GM10248 (cell line): ENCODE data around the gene ALCAM.

ENCODE experiments used
- CTCF ChIA-PET: fragments of 300-600 bp; sonication (Branson Sonifier 250); formaldehyde crosslinking; extraction: SDS; loops from one replicate; lab custom pipeline; 2021; ENCODE audit warnings: antibody characterized with exemption; lab: Yijun Ruan, JAX
- POLR2A ChIA-PET: fragments of 350-650 bp; sonication (Branson Sonifier 250); formaldehyde crosslinking; extraction: SDS; loops from one replicate; lab custom pipeline; 2020; ENCODE audit warnings: antibody characterized with exemption; lab: Yijun Ruan, JAX
- DNase-seq: peaks from one replicate; pipeline ENCODE4 v3.0.0; 2012; ENCODE audit errors: extremely low spot score
- TF ChIP-seq, protein P1 (sequence below): IDR thresholded peaks from 2 replicates; pipeline ENCODE4 v1.5.1; 2012; ENCODE audit warnings: mild to moderate bottlenecking, low read depth; ENCODE audit errors: extremely low read depth, missing control alignments, control extremely low read depth

Gene ALCAM

DNA sequence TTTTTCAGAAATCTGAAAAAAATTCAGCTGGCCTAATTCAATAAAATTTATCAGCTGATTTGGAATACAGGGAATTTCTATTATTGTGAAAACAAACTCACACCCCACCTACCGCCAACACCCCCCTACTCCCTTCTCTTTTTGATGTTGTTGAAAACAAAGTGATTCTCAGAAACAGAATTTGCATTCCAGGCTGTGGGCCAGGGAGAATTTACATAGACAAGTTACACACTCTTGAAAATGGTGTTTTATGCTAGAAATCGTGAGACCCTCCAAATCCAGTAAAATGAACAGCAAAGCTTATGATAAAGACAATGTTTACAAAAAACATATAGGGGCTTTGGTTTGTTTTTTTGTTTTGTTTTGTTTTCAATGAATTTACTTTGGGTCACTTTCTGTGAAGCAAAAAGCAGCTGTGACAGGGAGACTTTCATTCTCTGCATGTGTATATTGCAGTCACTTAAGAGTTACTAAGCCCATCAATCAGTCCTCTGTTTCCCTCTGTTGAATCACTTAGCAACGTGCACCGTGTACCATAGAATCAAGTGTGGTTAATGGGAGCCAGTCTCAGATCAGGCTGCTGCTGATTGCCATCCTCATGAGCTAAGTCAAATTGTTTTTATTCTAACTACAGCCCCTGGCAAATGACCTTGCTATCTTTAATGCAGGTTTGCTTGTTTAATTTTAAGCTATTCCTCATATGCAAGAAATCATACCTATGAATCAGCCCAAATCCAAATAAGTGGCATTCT is 159.8 kb downstream of the ALCAM start:
- CTCF ChIA-PET, result interaction anchor here (0.8 to 4.3 kb wide), 4 partner anchors 9 to 20 kb away, joined by 3 to 45 read pairs (median 6); no protein-coding TSS in a partner anchor
- DNase-seq, result no peak
- POLR2A ChIA-PET, result interaction anchor here (0.7 kb wide), 1 partner anchor 152 kb away, joined by 4 read pairs; no protein-coding TSS in a partner anchor
- TF ChIP-seq, protein P1, sequence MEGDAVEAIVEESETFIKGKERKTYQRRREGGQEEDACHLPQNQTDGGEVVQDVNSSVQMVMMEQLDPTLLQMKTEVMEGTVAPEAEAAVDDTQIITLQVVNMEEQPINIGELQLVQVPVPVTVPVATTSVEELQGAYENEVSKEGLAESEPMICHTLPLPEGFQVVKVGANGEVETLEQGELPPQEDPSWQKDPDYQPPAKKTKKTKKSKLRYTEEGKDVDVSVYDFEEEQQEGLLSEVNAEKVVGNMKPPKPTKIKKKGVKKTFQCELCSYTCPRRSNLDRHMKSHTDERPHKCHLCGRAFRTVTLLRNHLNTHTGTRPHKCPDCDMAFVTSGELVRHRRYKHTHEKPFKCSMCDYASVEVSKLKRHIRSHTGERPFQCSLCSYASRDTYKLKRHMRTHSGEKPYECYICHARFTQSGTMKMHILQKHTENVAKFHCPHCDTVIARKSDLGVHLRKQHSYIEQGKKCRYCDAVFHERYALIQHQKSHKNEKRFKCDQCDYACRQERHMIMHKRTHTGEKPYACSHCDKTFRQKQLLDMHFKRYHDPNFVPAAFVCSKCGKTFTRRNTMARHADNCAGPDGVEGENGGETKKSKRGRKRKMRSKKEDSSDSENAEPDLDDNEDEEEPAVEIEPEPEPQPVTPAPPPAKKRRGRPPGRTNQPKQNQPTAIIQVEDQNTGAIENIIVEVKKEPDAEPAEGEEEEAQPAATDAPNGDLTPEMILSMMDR, result no peak

DNA sequence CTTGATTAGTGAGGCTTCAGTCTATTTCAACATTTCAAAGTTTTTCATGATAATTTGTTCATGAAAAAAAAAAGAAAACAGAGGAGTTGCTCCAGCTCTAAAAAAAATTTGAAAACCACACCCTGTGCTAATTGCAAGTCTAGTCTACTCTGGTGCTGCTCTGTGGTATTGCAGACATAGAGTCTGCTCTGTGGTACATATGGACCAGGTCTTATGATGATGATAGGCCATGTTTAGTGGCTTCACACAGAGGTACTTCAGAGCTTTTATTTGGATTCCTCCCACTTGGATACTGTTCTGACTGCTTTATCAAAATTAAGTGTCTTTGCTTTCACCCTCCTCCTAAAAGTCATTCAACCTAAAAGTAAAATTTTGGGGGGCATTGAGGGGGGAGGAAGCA is 160.8 kb downstream of the ALCAM start:
- TF ChIP-seq, protein P1, result no peak
- ChIA-PET CTCF (interaction anchor here (0.8 to 4.3 kb wide), 6 partner anchors 10 to 1537 kb away, joined by 3 to 45 read pairs (median 4); no protein-coding TSS in a partner anchor), POLR2A (interaction anchor here (0.7 kb wide), 1 partner anchor 153 kb away, joined by 4 read pairs; no protein-coding TSS in a partner anchor)
- no peak for DNase-seq

DNA sequence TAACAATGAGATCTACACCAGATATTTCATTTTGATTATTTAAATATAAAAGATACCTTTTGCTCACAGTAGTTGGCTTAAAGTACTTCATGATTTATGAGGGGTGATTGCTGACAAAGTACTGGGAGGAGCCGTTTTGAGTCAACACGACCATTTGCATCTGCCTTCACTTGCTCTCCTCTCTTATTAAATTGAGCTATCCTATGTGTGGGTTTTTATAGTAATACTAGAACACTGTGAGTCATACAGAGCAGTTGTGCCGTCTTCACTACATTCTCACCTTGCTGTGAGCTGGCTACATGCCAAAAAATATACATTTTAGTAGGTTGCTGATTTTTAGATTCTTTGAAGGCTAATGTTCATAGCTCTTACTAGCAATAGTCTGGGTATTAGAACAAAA is 161.2 kb downstream of the ALCAM start:
- ChIA-PET POLR2A (no interaction called here), CTCF (interaction anchor here (1.0 to 4.3 kb wide), 4 partner anchors 10 to 1536 kb away, joined by 3 to 45 read pairs (median 4); no protein-coding TSS in a partner anchor)
- TF ChIP-seq, protein P1, result no peak
- DNase-seq, result peak; percentile 18

DNA sequence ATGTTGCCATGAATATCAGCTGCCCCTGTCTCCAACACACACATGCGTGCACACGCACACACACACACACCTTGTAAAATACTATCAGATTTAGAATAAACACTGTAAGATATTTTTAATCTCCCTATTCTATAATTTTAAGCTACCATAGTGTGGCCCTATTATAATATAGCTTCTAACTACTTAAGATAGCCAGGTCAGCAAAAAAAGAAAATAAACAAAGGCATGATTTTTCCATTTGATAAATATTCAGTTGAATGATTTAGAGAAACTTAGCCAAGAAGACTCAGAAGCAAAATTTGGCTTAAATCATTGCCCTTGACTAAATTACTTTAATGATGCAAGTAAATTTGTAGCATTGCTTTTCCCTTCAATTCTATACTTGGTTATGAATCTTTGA is 162.2 kb downstream of the ALCAM start:
- TF ChIP-seq, protein P1, result no peak
- ChIA-PET CTCF (interaction anchor here (1.0 to 4.3 kb wide), 3 partner anchors 11 to 1535 kb away, joined by 3 to 45 read pairs (median 4); no protein-coding TSS in a partner anchor), POLR2A (no interaction called here)
- DNase-seq, result no peak

DNA sequence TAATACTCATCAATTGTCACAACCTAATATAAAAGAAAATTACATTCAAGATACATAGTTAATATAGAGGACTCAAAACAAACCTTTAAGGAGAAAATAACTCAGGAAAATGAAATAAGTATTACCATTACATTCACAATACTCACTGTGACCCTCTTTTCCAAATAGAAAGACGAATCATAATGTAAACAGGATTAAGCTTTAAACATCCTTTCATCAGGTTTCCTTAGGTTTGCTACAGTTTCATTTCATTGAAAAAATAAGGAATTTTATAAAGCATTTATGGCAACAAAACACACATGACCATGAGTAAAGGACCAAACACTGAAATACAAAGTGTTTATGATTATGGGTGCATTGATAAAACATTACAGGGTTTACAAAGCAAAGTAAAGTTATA is 162.7 kb downstream of the ALCAM start:
- TF ChIP-seq, protein P1, result no peak
- ChIA-PET POLR2A (no interaction called here), CTCF (interaction anchor here (4.3 kb wide), 1 partner anchor 12 kb away, joined by 45 read pairs; no protein-coding TSS in a partner anchor)
- DNase-seq, result no peak

DNA sequence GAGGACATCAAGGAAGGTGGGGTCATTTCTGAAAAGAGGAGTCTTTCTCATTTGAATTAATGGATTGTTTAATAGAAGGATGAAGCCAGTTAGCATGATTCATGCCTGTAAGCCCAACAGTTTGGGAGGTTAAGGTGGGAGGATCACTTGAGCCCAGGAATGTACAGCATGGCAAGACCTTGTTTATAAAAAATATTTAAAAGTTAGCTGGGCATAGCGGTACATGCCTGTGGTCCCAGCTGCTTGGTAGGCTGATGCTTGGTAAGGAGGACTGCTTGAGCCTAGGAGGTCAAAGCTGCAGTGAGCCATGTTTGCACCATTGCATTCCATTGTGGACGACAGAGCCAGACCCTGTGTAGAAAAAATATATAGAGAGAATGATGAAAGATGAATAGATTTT is 165.5 kb downstream of the ALCAM start:
- TF ChIP-seq, protein P1, result no peak
- ChIA-PET CTCF (interaction anchor here (1.4 kb wide), 1 partner anchor 9 kb away, joined by 5 read pairs; no protein-coding TSS in a partner anchor), POLR2A (no interaction called here)
- DNase-seq, result no peak
